Loucy (cell line): Measurements from ENCODE around the gene FRMD4A.

Experiments used
- H2AFZ ChIP-seq: fragments of 200-600 bp; sonication (generic); 2 replicates; pipeline ENCODE4 v1.6.0; 2016; ENCODE audit warnings: antibody characterized with exemption, mild to moderate bottlenecking, low read length, moderate library complexity
- H3F3A ChIP-seq: fragments of 200-600 bp; 2 replicates; pipeline ENCODE4 v1.6.0; 2016; ENCODE audit warnings: antibody characterized with exemption, low read depth, mild to moderate bottlenecking
- H3K27me3 ChIP-seq: fragments of 200-600 bp; sonication (generic); 2 replicates; pipeline ENCODE4 v1.6.1; 2014; ENCODE audit warnings: low read length, mild to moderate bottlenecking; ENCODE audit not compliant: insufficient read depth, poor library complexity, severe bottlenecking
- H3K36me3 ChIP-seq: fragments of 200-600 bp; sonication (generic); 2 replicates; pipeline ENCODE4 v1.6.1; 2016; ENCODE audit warnings: low read length; ENCODE audit not compliant: insufficient read depth
- H3K4me1 ChIP-seq: fragments of 200-600 bp; sonication (generic); 2 replicates; pipeline ENCODE4 v1.5.1; 2014; ENCODE audit warnings: low read length, mild to moderate bottlenecking; ENCODE audit not compliant: insufficient read depth, poor library complexity, severe bottlenecking
- H3K4me2 ChIP-seq: fragments of 200-600 bp; sonication (generic); 2 replicates; pipeline ENCODE4 v1.6.0; 2014; ENCODE audit warnings: antibody characterized with exemption, low read length, low read depth, mild to moderate bottlenecking; ENCODE audit not compliant: poor library complexity, severe bottlenecking
- H3K4me3 ChIP-seq: fragments of 200-600 bp; sonication (generic); 2 replicates; pipeline ENCODE4 v1.5.1; 2014; ENCODE audit warnings: low read length, mild to moderate bottlenecking, mixed read lengths; ENCODE audit not compliant: poor library complexity, severe bottlenecking
- H3K79me2 ChIP-seq: fragments of 200-600 bp; sonication (generic); 2 replicates; pipeline ENCODE4 v1.6.1; 2014; ENCODE audit warnings: low read length; ENCODE audit not compliant: insufficient read depth
- H3K9ac ChIP-seq: fragments of 200-600 bp; sonication (generic); 2 replicates; pipeline ENCODE4 v1.6.0; 2014; ENCODE audit warnings: mild to moderate bottlenecking, low read depth, low read length, moderate library complexity; ENCODE audit not compliant: poor library complexity, severe bottlenecking
- H3K9me2 ChIP-seq: fragments of 200-600 bp; sonication (generic); replicated peaks from 2 replicates; pipeline ENCODE4 v1.6.1; 2016; ENCODE audit warnings: low read depth, low read length, mixed read lengths
- H3K9me3 ChIP-seq: fragments of 200-600 bp; sonication (generic); 2 replicates; pipeline ENCODE4 v1.6.1; 2014; ENCODE audit warnings: mild to moderate bottlenecking, antibody characterized with exemption, low read length, low read depth; ENCODE audit not compliant: insufficient read depth
- H4K20me1 ChIP-seq: fragments of 200-600 bp; sonication (generic); 2 replicates; pipeline ENCODE4 v1.6.0; 2014; ENCODE audit warnings: antibody characterized with exemption, low read length, mild to moderate bottlenecking; ENCODE audit not compliant: insufficient read depth, poor library complexity, severe bottlenecking
- CTCF ChIP-seq: fragments of 200-600 bp; sonication (generic); conservative IDR thresholded peaks from 2 replicates; pipeline ENCODE4 v1.5.1; 2014; ENCODE audit warnings: mild to moderate bottlenecking, antibody characterized with exemption, low read length
- EZH2phosphoT487 ChIP-seq: fragments of 200-600 bp; IDR thresholded peaks from 2 replicates; pipeline ENCODE4 v1.6.1; 2018; ENCODE audit warnings: antibody characterized with exemption, mild to moderate bottlenecking, moderate library complexity, borderline replicate concordance

FRMD4A gene

GRCh38 chr10:13827076-13827797, 503.5 kb downstream of the FRMD4A start:
- no peaks in the 10 kb centered on the region for H3K27me3 ChIP-seq
- no peak overlapping the region for H3K4me2 ChIP-seq
- H3K4me3 ChIP-seq, result no peak overlapping the region
- no peaks in the 10 kb centered on the region for H3K9me2 ChIP-seq
- no peaks in the 10 kb centered on the region for H3F3A ChIP-seq
- no peak overlapping the region for H3K9ac ChIP-seq
- no peaks in the 10 kb centered on the region for H3K36me3 ChIP-seq
- no peaks in the 10 kb centered on the region for H3K4me1 ChIP-seq
- no peaks in the 10 kb centered on the region for H3K9me3 ChIP-seq
- H3K79me2 ChIP-seq, result no peaks in the 10 kb centered on the region
- no peak for TF ChIP-seq EZH2phosphoT487
- no peak for TF ChIP-seq CTCF
- H2AFZ ChIP-seq, result no peak overlapping the region
- no peaks in the 10 kb centered on the region for H4K20me1 ChIP-seq

- H3K4me2 ChIP-seq, result no peak overlapping the region
- no peak overlapping the region for H2AFZ ChIP-seq
- no peaks in the 10 kb centered on the region for H3K9me3 ChIP-seq
- H3K27me3 ChIP-seq, result no peaks in the 10 kb centered on the region
- TF ChIP-seq EZH2phosphoT487, result no peak
- TF ChIP-seq CTCF, result no peak
- H3K79me2 ChIP-seq, result no peaks in the 10 kb centered on the region
- H3K36me3 ChIP-seq, result no peaks in the 10 kb centered on the region
- H3K9me2 ChIP-seq, result no peaks in the 10 kb centered on the region
- H3K4me3 ChIP-seq, result no peak overlapping the region
- H3F3A ChIP-seq, result no peaks in the 10 kb centered on the region
- H4K20me1 ChIP-seq, result no peaks in the 10 kb centered on the region
- peaks cover 10% of the 10 kb centered on the region for H3K4me1 ChIP-seq
- H3K9ac ChIP-seq, result no peak overlapping the region
Measured at GRCh38 chr10:13823709-13824405, 506.9 kb downstream of the FRMD4A start.

GRCh38 chr10:13823096-13823708, 507.5 kb downstream of the FRMD4A start:
- H3K79me2 ChIP-seq, result no peaks in the 10 kb centered on the region
- no peak overlapping the region for H3K9ac ChIP-seq
- H3K9me2 ChIP-seq, result no peaks in the 10 kb centered on the region
- no peaks in the 10 kb centered on the region for H3K27me3 ChIP-seq
- H3F3A ChIP-seq, result no peaks in the 10 kb centered on the region
- H3K4me1 ChIP-seq, result peaks cover 10% of the 10 kb centered on the region
- TF ChIP-seq CTCF (no peak), EZH2phosphoT487 (no peak)
- H4K20me1 ChIP-seq, result no peaks in the 10 kb centered on the region
- H3K4me3 ChIP-seq, result no peak overlapping the region
- no peak overlapping the region for H2AFZ ChIP-seq
- H3K36me3 ChIP-seq, result no peaks in the 10 kb centered on the region
- H3K9me3 ChIP-seq, result no peaks in the 10 kb centered on the region
- H3K4me2 ChIP-seq, result no peak overlapping the region
